B cell (primary cell): ENCODE data around the gene BTBD1. TPM values are rescaled to one million over a fixed set of nuclear protein-coding genes. Genes with fewer than 3 reads are reported as not detected.

Source experiments
- ATAC-seq: fragments of 200-7000 bp; cut with Tn5 transposase; one replicate; pipeline ENCODE4 v1.10.0; 2021; ENCODE audit warnings: low read depth, mild to moderate bottlenecking, moderate number of reproducible peaks, moderate library complexity
- CTCF ChIA-PET: fragments of 350-600 bp; sonication (Branson Sonifier 250); formaldehyde crosslinking; loops from one replicate; lab custom pipeline; 2021; ENCODE audit warnings: antibody characterized with exemption, inconsistent platforms; lab: Charles Lee
- POLR2A ChIA-PET: fragments of 350-600 bp; sonication (Branson Sonifier 250); formaldehyde crosslinking; loops from one replicate; lab custom pipeline; 2021; ENCODE audit warnings: antibody characterized with exemption; lab: Charles Lee
- DNase-seq: peaks from one replicate; pipeline ENCODE4 v3.0.0; 2013
- H2AFZ ChIP-seq: 2 replicates; pipeline ENCODE4 v1.6.1; 2012; ENCODE audit warnings: mild to moderate bottlenecking, low read depth, low read length; ENCODE audit not compliant: insufficient read depth, poor library complexity, severe bottlenecking
- H3K27ac ChIP-seq, 2 donors: 1 replicate in 1 of 2; 2 replicates in 1 of 2; pipeline ENCODE4 v1.5.1; 2012 to 2013; ENCODE audit warnings: low read length in 2 of 2, mild to moderate bottlenecking in 2 of 2, moderate library complexity in 1 of 2
- H3K27me3 ChIP-seq, 4 experiments: fragments of 200-600 bp in 1 of 4; sonication (generic) in 1 of 4; replicated peaks in 1 of 4; 1 replicate in 2 of 4; 2 replicates in 2 of 4; pipeline versions ENCODE4 v1.6.1 to v1.7.0; 2013 to 2016; ENCODE audit warnings: low read length in 3 of 4, mild to moderate bottlenecking in 2 of 4, mixed read lengths in 1 of 4, moderate library complexity in 1 of 4; ENCODE audit not compliant: insufficient read depth in 4 of 4, control insufficient read depth in 3 of 4; ENCODE audit errors: control extremely low read depth in 1 of 4
- H3K36me3 ChIP-seq, 2 experiments: replicated peaks in 1 of 2; 1 replicate in 1 of 2; 2 replicates in 1 of 2; pipeline versions ENCODE4 v1.6.1 to v1.7.1; 2013; ENCODE audit warnings: low read length in 1 of 2; ENCODE audit not compliant: insufficient read depth in 2 of 2, control insufficient read depth in 1 of 2; ENCODE audit errors: control extremely low read depth in 1 of 2, extremely low read depth in 1 of 2
- H3K4me1 ChIP-seq, 2 donors: fragments of 200-600 bp in 1 of 2; sonication (generic) in 1 of 2; 1 replicate in 1 of 2; 2 replicates in 1 of 2; pipeline versions ENCODE4 v1.5.1 to v1.6.1; 2013 to 2017; ENCODE audit warnings: low read length in 2 of 2; ENCODE audit not compliant: control insufficient read depth in 2 of 2, insufficient read depth in 2 of 2
- H3K4me2 ChIP-seq: replicated peaks from 2 replicates; pipeline ENCODE3; 2012; ENCODE audit warnings: mild to moderate bottlenecking, low read depth, low read length; ENCODE audit not compliant: poor library complexity, severe bottlenecking
- H3K4me3 ChIP-seq, 5 experiments: fragments of 200-600 bp in 1 of 5; sonication (generic) in 1 of 5; 1 replicate in 3 of 5; 2 replicates in 2 of 5; pipeline versions ENCODE4 v1.5.1 to v1.7.0; 2011 to 2016; ENCODE audit warnings: low read length in 4 of 5, mild to moderate bottlenecking in 4 of 5, low read depth in 2 of 5, control low read depth in 1 of 5, moderate library complexity in 1 of 5; ENCODE audit not compliant: insufficient read depth in 1 of 5; ENCODE audit errors: control extremely low read depth in 1 of 5, extremely low read depth in 1 of 5
- H3K79me2 ChIP-seq: fragments of 200-600 bp; sonication (generic); one replicate; pipeline ENCODE4 v1.6.0; 2016; ENCODE audit warnings: low read length; ENCODE audit not compliant: control insufficient read depth, insufficient read depth
- H3K9ac ChIP-seq: fragments of 200-600 bp; sonication (generic); 2 replicates; pipeline ENCODE4 v1.6.1; 2017; ENCODE audit warnings: mild to moderate bottlenecking, low read length, moderate library complexity
- H3K9me3 ChIP-seq, 3 donors: one replicate each; pipeline versions ENCODE4 v1.6.1 to v1.7.1; 2013; ENCODE audit warnings: low read length in 2 of 3; ENCODE audit not compliant: control insufficient read depth in 2 of 3, insufficient read depth in 1 of 3; ENCODE audit errors: control extremely low read depth in 1 of 3
- H4K20me1 ChIP-seq: 2 replicates; pipeline ENCODE4 v1.6.0; 2012; ENCODE audit warnings: mild to moderate bottlenecking, low read length; ENCODE audit not compliant: insufficient read depth, control insufficient read depth, poor library complexity, severe bottlenecking
- H3K27ac Mint-ChIP-seq: one replicate; pipeline ENCODE4 v1.8.0; 2021; ENCODE audit warnings: mixed read lengths
- H3K27me3 Mint-ChIP-seq: one replicate; pipeline ENCODE4 v1.8.0; 2021; ENCODE audit warnings: mixed read lengths
- H3K4me1 Mint-ChIP-seq: one replicate; pipeline ENCODE4 v1.8.0; 2021; ENCODE audit warnings: mixed read lengths
- H3K4me3 Mint-ChIP-seq: one replicate; pipeline ENCODE4 v1.8.0; 2021; ENCODE audit warnings: mixed read lengths
- H3K9me3 Mint-ChIP-seq: one replicate; pipeline ENCODE4 v1.8.0; 2022; ENCODE audit warnings: mixed read lengths; ENCODE audit not compliant: insufficient read depth
- CTCF ChIP-seq: fragments of 200-600 bp; IDR thresholded peaks from one replicate; pipeline ENCODE4 v1.8.0; 2022; ENCODE audit warnings: antibody characterized with exemption, mild to moderate bottlenecking
- EZH2 ChIP-seq: IDR thresholded peaks from 2 replicates; pipeline ENCODE4 v1.6.1; 2012; ENCODE audit warnings: borderline replicate concordance, low read depth, mild to moderate bottlenecking, moderate library complexity, low read length; ENCODE audit not compliant: insufficient read depth, poor library complexity, severe bottlenecking
- WGBS: methylation state at CpG from one replicate; pipeline ENCODE4 v1.1.5; 2013; ENCODE audit warnings: missing lambda C conversion rate; ENCODE audit not compliant: insufficient coverage; 5-methylcytosine and 5-hydroxymethylcytosine counted together
- intact Hi-C: fragments of 100-400 bp; cut with micrococcal nuclease; formaldehyde crosslinking; loops from one replicate; pipeline ENCODE4 v1.10.0; 2022
- polyA plus RNA-seq: library from polyadenylated mRNA; depleted of rRNA; stranded (reverse); fragments of >200 nt; gene quantifications from 2 replicates; pipeline ENCODE4 v1.2.3, GENCODE V29; 2012
- total RNA-seq, 2 donors: library from RNA; stranded (reverse); fragments of 120-200 nt in 1 of 2; gene quantifications; 1 replicate in 1 of 2; 2 replicates in 1 of 2; pipeline versions ENCODE4 v1.2.3 to v1.2.4, GENCODE V29; 2013 to 2022

BTBD1 gene
- total and polyA plus RNA-seq, 2 donors (not counting 1 experiment from before 2014, with no cell fraction given), result 20.7 to 47.5 TPM

- ATAC-seq (no peak), DNase-seq (no peak)
- Histone ChIP-seq H4K20me1 (no peaks in the 10 kb centered on the region), H3K4me2 (no peak overlapping the region), H3K4me1 (peaks cover 14 to 22% of the 10 kb centered on the region in 2 donors), H3K9me3 (no peaks in the 10 kb centered on the region), H3K4me3 (no peak overlapping the region), H3K27ac (no peak overlapping the region), H3K9ac (no peak overlapping the region), H3K27me3 (peaks cover 0 to 3% (median under 1%) of the 10 kb centered on the region in 4 experiments), H3K36me3 (no peaks in the 10 kb centered on the region), H3K79me2 (no peaks in the 10 kb centered on the region), H2AFZ (no peak overlapping the region)
- Mint-ChIP-seq H3K27ac (no peak overlapping the region), H3K9me3 (no peaks in the 10 kb centered on the region), H3K27me3 (peaks cover 23% of the 10 kb centered on the region), H3K4me1 (peaks cover 24% of the 10 kb centered on the region), H3K4me3 (no peak overlapping the region)
- 97% methylated on average over 2 of the region's 3 CpGs for WGBS
- POLR2A ChIA-PET, result no interaction called here
- intact Hi-C loops, result no loop called here
- CTCF ChIA-PET, result no interaction called here
- TF ChIP-seq EZH2, result no peak
- TF ChIP-seq CTCF, result no peak
These were observed 44.1 kb upstream of the BTBD1 start for GRCh38 chr15:83111149-83111548.

- DNase-seq (no peak), ATAC-seq (no peak)
- Histone ChIP-seq H3K36me3 (no peaks in the 10 kb centered on the region), H4K20me1 (no peaks in the 10 kb centered on the region), H3K9me3 (no peaks in the 10 kb centered on the region), H3K27me3 (peaks cover 0 to 3% (median under 1%) of the 10 kb centered on the region in 4 experiments), H3K4me1 (peaks cover 14 to 22% of the 10 kb centered on the region in 2 donors), H2AFZ (no peak overlapping the region), H3K9ac (no peak overlapping the region), H3K79me2 (no peaks in the 10 kb centered on the region), H3K4me3 (no peak overlapping the region), H3K27ac (no peak overlapping the region), H3K4me2 (no peak overlapping the region)
- CTCF ChIA-PET, result no interaction called here
- POLR2A ChIA-PET, result no interaction called here
- TF ChIP-seq EZH2 (no peak), CTCF (no peak)
- Mint-ChIP-seq H3K4me3 (no peak overlapping the region), H3K27ac (no peak overlapping the region), H3K9me3 (no peaks in the 10 kb centered on the region), H3K27me3 (peaks cover 27% of the 10 kb centered on the region), H3K4me1 (peaks cover 24% of the 10 kb centered on the region)
- intact Hi-C loops, result no loop called here
- 100% methylated on average over 2 of the region's 3 CpGs for WGBS
These were observed 43.3 kb upstream of the BTBD1 start for GRCh38 chr15:83110381-83110780.
